ENCODE data around the gene TLN1. TPM values are rescaled to one million over a fixed set of nuclear protein-coding genes. Genes with fewer than 3 reads are reported as not detected.
A peak's percentile ranks its signal among the peaks of the same experiment; 100 is the strongest.

Gene TLN1
- total and polyA plus RNA-seq, 7 donors: 45.0 to 609 (median 354) TPM

- Histone ChIP-seq H3K27ac (peak overlapping the region; percentile 95 to 100 (median 98)), H3K4me1 (peaks cover 0 to 37% (median 19%) of the 10 kb centered on the region in 4 donors), H3K4me3 (no peak overlapping the region), H3K36me3 (peaks cover 78 to 96% (median 82%) of the 10 kb centered on the region in 4 donors), H3K27me3 (no peaks in the 10 kb centered on the region), H3K9me3 (no peaks in the 10 kb centered on the region)
- WGBS, 2 donors: 90 to 92% methylated on average over 11 of the region's 11 CpGs
- intact Hi-C loops (cut with DNase I): no loop called here
- TF ChIP-seq EP300 (IDR thresholded peaks at IDR 0.05) (no peak), CTCF (IDR thresholded peaks at IDR 0.05) (no peak), POLR2AphosphoS5 (IDR thresholded peaks at IDR 0.05) (no peak)
- peak; percentile 53 for DNase-seq
Observed at GRCh38 chr9:35700031-35700430, 32.0 kb downstream of the TLN1 start.

GRCh38 chr9:35698231-35698630 is 33.8 kb downstream of the TLN1 start:
- intact Hi-C loops (cut with DNase I): no loop called here
- no peak overlapping the region for H3K4me3 ChIP-seq
- WGBS, 2 donors: 86 to 90% methylated on average over 5 of the region's 5 CpGs
- peaks cover 0 to 41% (median 23%) of the 10 kb centered on the region in 4 donors for H3K4me1 ChIP-seq
- TF ChIP-seq CTCF (IDR thresholded peaks at IDR 0.05) (no peak), EP300 (IDR thresholded peaks at IDR 0.05) (no peak), POLR2AphosphoS5 (IDR thresholded peaks at IDR 0.05) (no peak), POLR2A (IDR thresholded peaks at IDR 0.05) (no peak)
- no peaks in the 10 kb centered on the region for H3K27me3 ChIP-seq
- no peaks in the 10 kb centered on the region for H3K9me3 ChIP-seq
- DNase-seq: peak; percentile 51
- peak overlapping the region; percentile 95 to 100 (median 98) for H3K27ac ChIP-seq
- peaks cover 60 to 78% (median 64%) of the 10 kb centered on the region in 4 donors for H3K36me3 ChIP-seq

GRCh38 chr9:35697486-35697885 is 34.5 kb downstream of the TLN1 start:
- Histone ChIP-seq H3K4me3 (no peak overlapping the region), H3K27ac (peak overlapping the region; percentile 95 to 100 (median 98)), H3K9me3 (no peaks in the 10 kb centered on the region), H3K27me3 (no peaks in the 10 kb centered on the region), H3K36me3 (peaks cover 53 to 71% (median 57%) of the 10 kb centered on the region in 4 donors), H3K4me1 (peaks cover 0 to 42% (median 24%) of the 10 kb centered on the region in 4 donors)
- TF ChIP-seq CTCF (IDR thresholded peaks at IDR 0.05): no peak
- WGBS, 2 donors: 85 to 87% methylated on average over 14 of the region's 14 CpGs
- DNase-seq: peak; percentile 62
- intact Hi-C loops (cut with DNase I): no loop called here

- TF ChIP-seq EP300 (IDR thresholded peaks at IDR 0.05) (peak in 3 of 4 donors; percentile 52 to 79 (median 76)), POLR2AphosphoS5 (IDR thresholded peaks at IDR 0.05) (peak; percentile 5 to 62 (median 41)), CTCF (IDR thresholded peaks at IDR 0.05) (peak in 3 of 4 experiments; percentile 88 to 95 (median 94)), POLR2A (IDR thresholded peaks at IDR 0.05) (no peak)
- DNase-seq: peak; percentile 78
- intact Hi-C loops (cut with DNase I): no loop called here
- no peaks in the 10 kb centered on the region for H3K9me3 ChIP-seq
- H3K27ac ChIP-seq: peak overlapping the region; percentile 95 to 100 (median 98)
- H3K36me3 ChIP-seq: peaks cover 45 to 62% (median 49%) of the 10 kb centered on the region in 4 donors
- H3K4me1 ChIP-seq: peaks cover 0 to 49% (median 32%) of the 10 kb centered on the region in 4 donors
- no peaks in the 10 kb centered on the region for H3K27me3 ChIP-seq
- H3K4me3 ChIP-seq: no peak overlapping the region
- WGBS, 2 donors: 38 to 49% methylated on average over 9 of the region's 9 CpGs
Observed at GRCh38 chr9:35696520-35697215, 35.3 kb downstream of the TLN1 start.
